Stimulated activated CD8-positive, alpha-beta memory T cell treated with anti-CD3 and anti-CD28 coated beads, Interleukin-7, amount 100 ng/mL, for 48 hours (primary cell): ENCODE data around the gene CHAF1B.

ENCODE experiments used
- DNase-seq, 2 donors: peaks; one replicate each; pipeline ENCODE4 v3.0.0-alpha.2; 2020; ENCODE audit warnings: low read depth in 1 of 2; ENCODE audit errors: extremely low read depth in 1 of 2

Gene CHAF1B

DNA sequence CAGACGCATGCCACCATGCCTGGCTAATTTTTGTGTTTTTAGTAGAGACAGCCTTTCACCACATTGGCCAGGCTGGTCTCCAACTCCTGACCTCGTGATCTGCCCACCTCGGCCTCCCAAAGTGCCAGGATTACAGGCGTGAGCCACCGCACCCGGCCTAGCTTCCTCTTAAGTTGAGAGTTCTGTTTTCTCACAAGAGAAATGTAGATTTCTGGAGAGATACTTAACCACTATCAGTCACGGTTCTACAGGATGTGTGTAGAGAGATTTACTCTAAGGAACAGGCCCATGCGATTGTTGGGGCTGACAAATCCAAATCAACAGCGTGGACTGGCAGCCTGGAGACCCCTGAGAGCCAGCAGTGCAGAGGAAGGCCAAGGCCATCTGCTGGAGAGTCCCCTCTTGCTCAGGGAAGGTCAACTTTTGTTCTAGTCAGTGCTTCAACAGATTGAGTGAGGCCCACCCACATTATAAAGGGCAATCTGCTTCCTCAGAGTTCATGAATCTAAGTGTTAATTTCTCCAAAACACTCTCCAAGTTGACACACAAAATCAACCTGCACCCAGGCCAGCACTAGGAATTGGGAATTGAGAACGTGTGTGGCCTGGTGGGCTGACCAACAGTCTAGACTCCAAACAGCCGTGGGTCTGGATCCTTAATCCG, 38.7 kb downstream of the CHAF1B start:
- DNase-seq: no peak

DNA sequence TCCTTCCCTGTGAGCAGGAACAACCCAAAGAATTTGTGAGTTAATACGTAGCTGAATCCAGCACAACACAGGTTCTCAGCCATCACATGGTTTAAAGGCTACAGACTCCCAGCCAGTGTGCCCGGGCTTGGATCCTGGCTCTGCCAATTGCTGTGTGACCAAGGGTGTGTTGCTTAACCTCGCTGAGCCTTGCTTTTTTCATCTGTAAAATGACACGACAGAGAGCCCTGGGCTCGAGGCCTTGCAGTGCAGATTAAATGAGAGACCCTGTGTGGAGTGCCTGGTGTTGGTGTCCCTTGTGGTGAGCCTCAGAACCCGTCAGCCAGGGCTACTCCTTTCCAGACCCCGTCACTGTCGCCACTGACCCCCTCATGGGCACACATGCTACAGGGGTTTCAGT, 39.4 kb downstream of the CHAF1B start:
- DNase-seq: no peak

DNA sequence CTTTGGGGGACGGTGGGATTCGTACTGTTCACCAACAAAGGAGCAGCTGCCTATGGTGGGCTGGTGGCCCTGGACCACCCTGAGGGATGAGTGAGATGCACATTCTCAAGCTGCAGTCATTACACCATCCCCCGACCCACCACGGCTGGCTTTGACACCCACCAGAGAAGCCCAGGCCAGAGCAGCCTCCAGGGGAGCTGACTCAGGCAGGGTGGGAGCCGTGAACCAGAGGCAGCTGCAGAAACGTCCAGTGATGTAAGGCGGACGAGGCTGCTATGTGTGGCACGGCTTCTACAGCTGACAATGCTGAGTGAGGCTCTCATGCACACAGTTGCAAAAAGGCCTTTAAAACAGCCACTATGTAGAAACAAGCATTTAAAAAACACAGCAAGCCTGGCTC, 40.1 kb downstream of the CHAF1B start:
- no peak for DNase-seq

DNA sequence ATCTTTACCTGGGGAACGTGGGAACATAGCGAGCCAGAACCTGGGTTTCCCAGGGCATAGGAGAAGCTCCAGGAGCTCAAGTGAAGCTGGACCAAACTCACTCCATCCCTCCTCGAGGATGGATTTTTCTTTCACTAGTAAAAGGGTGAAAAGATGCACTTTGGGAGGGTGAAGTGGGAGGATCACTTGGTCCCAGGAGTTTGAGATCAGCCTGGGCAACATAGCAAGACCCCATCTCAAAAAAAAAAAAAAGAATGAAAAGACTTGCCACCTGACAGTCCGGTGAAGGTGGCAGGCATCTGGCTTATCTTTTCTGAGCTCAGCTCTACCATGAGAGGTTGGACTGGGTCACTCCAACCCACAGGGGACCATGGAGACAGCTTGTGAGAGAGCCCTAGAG, 42.3 kb downstream of the CHAF1B start:
- DNase-seq: no peak

DNA sequence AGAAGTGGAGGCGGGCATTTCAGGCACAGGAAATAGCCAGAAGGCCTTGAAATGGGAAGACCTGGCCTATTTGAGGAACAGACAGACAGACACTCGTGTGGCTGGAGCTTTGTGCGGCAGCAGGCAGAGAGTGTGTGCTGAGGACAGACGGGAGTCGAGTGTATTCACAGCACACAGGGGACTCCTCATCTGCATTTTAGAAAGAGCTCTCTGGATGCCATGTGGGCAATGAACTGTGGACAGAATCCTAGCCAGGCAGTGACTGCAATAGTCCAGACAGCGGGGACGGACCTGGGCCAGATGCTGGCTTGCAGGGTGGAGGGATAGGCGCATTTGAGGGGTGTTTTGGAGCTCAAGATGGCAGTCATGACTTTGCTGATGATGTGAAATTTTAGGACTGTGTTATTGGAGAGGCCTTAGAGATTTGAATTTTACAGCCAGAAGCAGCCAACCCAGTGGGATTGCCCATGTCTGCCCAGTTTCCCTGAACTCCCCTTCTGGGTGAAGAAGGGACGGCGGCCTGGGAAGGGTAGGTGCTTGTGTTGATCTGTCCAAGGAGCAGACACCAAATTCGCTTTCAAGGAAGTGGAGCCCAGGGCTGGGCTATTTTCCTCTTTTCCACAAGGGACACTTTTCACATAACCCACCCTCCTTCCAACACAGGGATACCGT, 43.7 kb downstream of the CHAF1B start:
- no peak for DNase-seq

DNA sequence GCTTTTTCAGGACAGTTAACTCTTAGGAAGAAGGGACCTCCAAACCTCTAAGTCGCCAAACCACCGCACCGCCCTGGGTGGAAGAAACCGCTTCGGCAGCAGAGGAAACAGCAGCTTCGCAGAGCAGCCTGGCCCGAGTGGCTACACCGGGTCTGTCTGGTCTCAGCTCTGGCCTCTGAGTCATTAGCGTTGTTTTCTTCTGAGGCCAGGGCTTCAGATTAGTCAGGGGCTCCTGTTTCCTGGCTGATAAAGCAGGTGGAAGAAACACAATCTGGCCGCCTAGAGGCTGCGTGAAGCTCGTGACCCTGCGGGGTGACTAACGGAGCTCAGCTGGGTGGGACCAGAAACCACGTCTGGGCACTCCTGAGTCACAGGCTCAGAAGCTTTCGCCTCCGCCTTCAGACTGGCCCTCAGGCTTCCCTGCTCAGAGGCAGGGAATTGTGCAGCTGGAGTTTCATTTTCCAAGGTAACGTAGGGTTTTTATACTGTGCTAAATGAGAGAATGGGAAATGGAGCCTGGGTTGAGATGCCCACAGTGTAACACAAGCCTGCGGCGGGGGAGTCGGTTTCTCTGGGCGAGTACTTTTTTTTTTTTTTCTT, 44.9 kb downstream of the CHAF1B start:
- peak; percentile 76 to 85 for DNase-seq

DNA sequence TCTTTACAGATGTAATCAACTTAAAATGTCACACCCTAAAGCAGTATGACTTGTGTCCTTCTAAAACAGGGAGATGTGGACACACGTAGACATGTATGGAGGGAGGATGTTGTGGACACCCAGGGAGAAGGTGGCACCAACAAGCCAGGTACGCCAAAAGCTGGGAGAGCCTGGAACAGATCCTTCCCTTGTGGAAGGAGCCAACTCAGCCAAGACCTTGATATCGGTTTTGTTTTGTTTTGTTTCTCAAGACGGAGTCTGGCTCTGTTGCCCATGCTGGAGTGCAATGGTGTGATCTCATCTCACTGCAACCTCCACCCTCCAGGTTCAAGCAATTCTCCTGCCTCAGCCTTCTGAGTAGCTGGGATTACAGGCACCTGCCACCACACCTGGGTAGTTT, 45.6 kb downstream of the CHAF1B start:
- no peak for DNase-seq

DNA sequence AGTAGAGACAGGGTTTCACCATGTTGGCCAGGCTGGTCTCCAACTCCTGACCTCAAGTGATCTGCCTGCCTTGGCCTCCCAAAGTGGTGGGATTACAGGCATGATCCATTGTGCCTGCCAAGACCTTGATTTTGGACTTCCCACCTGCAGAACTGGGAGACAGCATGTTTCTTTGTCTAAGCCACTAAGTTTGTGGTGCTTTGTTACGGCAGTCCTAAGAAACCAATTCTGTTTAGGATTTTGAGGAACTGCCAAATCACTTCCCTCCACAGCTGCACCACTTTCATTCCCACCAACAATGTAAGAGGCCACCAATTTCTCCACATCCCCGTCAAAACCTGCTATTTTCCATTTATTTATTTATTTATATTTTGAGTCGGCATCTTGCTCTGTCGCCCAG, 46.1 kb downstream of the CHAF1B start:
- DNase-seq: no peak

DNA sequence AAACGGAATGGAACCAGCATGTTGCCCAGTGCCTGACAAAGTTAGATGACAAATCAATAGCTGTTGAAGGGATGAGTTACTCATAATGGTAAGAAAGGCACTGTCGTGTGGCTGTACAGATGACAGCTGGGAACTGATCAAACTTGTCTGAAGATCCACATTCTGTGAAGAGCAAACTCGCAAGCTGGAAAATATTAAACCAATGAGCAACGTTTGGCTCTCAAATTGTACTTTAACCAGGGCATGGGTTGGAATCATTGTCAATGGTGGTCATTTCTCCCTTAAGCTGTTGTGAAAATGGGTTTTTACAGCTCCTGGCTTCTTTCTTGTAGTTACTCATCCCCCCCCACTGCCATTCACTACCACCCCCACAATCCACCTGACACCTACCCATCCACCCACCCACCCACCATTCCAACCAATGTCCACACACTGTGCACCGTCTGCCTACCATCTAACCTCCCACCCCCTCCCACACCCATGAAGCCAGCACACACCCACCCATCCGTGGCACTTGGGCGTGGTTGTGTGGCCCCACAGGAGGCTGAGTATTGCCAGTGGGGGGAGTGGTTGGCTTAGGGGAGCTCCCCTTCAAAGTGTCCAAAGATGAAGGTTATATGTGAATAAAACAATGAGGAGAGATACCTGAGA, 48.0 kb downstream of the CHAF1B start:
- DNase-seq: no peak

DNA sequence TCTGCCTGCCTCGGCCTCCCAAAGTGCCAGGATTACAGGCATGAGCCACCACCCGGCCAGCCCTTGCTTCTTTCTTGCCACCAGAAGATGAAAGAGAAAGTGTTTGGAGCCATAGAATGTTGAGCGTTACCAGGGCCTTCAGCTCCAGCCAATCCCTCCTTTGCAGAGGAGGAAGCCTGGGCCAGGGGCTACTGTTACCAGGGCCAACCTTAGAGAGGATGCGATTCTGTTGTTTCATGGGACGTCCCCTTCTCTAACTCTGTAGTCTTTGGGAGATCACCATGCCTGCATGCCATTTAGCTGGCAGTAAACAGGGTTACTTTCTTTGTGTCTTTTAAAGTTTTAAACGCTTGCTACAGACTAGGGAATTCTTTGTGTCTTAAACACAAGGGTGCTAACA, 49.0 kb downstream of the CHAF1B start:
- no peak for DNase-seq

DNA sequence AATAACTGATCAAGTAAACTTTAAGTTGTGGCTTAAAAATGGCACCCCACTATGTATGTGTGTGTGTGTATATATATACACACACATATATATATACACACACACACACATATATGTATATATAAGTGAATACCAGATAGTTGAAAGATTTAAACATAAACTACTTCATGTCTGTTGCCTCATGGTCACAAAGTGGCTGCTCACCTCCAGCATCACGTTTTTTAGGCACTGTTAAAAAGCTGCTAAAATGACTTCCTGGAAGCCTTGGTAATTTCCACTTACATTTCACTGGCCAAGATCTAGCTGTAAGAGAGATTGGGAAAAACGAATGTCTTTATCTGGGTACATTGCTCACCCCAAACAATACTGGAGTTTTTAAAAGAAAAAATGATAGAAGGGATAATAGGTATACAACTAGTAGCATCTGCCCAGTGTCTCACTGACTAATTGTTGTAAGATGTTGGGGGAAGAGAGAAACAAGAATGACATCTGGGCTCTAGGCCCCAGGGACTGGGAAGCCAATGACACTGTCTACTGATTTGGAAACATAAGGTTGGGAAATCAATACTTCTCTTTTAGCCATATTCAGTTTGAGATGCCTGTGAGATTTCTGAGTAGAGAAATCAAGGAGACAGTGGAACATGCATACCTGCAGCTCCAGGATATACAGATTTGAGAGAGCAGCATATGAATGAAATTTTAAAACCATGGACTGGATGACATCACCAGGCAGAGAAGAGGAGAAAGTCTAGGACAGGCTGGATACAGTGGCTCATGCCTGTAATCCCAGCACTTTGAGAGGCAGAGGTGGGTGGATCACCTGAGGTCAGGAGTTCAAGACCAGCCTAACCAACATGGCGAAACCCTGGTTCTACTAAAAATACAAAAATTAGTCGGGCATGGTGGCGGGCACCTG, 51.9 kb downstream of the CHAF1B start:
- no peak for DNase-seq

DNA sequence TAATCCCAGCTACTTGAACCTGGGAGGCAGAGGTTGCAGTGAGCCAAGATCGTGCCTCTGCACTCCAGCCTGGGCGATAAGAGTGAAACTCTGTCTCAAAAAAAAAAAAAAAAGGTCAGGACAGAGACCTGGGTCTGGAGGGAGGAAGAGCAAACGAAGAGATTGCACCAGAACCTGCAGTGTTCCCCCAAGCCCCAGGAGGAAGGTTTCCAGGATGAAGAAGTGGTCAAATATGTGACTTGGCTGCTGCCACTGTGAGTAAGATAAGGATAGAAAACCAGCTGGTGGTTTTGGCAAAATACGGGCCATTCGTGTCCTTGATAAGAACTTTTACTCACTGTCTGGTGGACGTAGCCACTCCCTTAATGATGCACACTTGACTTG, 52.5 kb downstream of the CHAF1B start:
- no peak for DNase-seq

DNA sequence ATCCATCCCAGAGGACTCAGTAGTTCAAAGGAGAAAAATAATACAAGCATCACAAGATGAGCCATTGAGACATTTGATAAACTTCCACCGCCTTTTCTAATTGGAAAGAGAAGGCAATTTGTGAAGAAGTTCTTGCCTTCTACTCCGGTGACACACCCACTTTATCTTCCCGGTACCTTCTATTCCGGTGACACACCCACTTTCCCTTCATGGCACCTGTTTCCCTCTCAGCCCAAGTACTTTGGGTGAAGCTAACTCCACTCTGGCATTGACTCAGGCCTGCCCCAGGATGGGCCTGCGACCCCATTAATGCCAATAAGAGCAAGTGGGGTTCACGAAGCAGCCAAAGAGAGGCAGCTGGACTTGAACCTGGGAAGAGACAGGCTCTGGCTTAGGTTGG, 56.5 kb downstream of the CHAF1B start:
- no peak for DNase-seq

DNA sequence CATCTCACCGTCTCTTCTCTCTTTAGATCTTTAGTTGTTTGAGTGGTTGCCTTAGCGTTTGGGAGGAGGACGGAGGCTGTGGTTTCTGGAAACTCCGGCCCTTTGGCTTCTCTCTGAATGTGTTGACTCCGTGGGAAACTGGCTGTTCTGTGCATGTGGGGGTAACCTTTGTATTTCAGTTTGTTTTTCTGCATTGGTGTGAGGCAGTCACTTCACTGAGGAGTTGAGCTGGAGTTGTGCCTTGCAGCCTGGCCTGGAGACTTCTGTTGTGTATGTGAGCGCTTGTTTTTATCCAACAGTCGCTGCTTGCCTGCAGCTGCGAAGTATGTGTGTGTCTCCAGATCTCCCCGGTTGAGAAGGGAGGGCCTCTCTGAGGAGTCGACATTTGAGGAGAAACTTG, 61.1 kb downstream of the CHAF1B start:
- no peak for DNase-seq

DNA sequence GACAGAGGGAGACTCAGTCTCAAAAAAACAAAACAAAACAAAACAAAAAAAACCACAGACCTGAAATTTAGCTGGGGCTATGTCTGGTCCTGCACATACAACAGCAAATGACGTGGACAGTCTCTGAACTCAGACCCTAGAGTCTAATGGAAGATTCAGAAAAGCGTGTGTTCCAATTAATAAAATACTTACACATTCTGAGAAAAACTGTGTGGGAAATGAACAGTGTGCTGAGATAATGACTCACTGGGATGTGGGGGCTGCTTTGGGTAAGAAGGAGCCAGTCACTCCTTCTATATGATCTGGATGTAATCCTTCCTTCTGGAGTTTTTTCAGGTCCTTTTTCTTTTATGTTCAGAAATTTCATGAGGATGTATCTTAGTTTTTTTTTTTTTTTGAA, 65.3 kb downstream of the CHAF1B start:
- no peak for DNase-seq

DNA sequence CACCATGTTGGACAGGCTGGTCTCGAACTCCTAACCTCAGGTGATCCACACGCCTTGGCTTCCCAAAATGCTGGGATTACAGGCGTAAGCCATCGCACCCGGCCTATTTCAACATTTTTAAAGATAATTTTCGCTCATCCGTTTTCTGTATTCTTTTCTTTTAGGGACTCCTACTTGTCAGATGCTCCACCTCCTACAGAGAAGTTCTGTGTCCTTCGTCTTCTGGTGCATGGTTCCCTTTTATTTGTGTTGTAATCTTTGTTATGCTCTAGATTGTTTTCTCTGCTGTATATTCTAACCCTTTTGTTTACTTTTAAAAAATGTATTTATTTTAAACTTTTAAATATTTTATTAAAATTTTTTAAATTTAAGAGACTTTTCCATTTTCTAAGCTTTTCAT, 66.3 kb downstream of the CHAF1B start:
- no peak for DNase-seq

DNA sequence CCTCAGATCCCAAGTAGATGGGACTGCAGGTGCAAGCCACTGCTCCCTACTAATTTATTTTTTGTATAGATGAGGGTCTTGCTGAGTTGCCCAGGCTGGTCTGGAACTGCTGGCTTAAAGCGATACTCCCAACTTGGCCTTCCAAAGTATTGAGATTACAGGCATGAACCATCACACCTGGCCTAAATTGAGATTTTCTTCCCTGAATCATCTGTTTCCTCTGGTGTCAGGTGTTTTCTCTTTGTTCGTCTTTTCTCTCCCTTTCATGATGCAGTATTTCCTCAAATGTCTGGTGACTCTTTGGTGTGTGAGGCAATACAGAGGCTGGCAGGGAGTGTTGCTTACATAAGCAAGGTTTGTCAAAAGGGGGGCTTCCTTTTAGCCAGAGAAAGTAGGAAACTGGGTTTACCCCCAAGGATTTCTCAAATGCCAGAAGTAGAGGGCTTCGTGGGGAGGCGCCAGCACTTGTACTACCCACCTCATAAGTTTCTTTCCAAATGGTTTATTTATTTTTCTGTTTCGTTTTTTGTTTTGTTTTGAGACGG, 67.2 kb downstream of the CHAF1B start:
- no peak for DNase-seq

DNA sequence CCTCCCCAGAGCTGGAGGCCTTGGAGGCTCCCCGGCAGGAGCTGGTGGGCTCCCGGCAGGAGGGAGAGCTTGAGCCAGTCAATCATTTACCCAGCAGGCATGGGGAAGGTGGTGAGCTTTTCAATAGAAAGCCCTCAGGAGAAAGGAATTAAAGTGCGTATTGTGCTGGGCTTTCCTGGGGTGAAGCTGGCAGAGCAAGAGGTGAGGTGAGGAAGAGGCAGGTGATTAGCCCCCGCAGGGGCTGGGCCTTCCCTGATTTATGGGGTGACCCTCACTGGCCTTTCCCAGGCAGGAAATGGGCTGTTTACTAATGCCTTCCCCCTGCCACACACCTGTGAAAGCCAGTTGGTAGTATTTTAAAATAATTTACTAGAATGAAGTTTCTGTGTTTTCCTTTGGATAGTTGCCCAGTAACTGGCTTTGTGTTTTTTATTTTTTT, 68.9 kb downstream of the CHAF1B start:
- DNase-seq: no peak

DNA sequence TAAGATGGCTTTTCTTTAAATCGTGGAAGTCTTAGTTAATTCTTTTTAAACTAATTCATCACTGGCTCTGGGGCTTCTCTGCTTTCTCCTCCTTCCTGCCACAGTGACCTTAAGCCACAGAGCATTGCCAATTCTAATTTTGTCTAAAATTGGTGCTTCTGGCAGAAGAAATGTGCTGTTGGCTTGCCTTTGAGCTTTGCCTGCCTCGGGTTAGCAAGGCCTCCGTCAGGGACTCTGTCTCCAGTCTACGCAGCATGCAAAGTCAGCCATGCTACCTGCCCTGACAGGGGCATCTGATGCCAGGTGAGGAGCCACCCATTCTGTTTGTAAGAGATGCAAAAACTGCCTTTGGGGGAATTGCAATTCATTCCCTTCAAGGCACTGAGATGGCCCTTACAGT, 69.5 kb downstream of the CHAF1B start:
- no peak for DNase-seq

DNA sequence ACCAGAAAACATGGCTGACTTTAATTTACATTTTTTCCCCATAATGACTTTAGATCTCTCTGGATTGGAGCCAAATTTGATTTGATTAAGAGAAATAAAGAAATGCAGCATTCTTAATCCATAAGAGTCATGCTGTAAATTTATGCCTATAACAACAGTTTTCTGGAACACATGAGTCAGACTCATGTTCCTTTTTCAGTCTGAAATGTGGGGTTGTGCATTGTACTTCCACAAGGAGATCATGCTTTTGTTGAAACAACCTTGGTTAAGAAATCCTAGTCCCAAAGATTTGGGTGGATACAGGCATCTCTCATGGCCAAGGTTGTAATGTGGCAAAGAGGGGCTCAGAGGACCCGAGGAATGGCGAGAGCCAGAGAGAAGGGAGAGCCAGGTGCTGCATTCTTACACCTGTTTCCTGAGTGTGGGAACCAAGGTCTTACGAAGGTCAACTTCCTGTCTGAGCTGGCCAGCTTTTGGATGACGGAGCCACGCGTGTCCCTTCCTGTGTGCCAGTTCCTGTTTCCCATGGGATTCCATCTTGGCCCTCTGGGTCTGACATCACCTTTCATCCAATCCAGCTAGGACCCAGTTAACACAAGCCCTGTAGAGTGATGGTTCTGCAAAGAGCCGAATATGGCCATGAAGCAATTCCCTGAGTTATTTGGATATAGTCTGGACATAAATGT, 71.7 kb downstream of the CHAF1B start:
- DNase-seq: no peak
